H9 (cell line): ENCODE data around the gene MAD1L1. TPM values are rescaled to one million over a fixed set of nuclear protein-coding genes. Genes with fewer than 3 reads are reported as not detected.

Source experiments
- DNase-seq: peaks from one replicate; pipeline ENCODE4 v3.0.0-alpha.2; 2017
- H2AFZ ChIP-seq: one replicate; pipeline ENCODE4 v1.6.1; 2013; ENCODE audit warnings: mild to moderate bottlenecking, low read length, control low read depth, moderate library complexity
- H2AK5ac ChIP-seq: 2 replicates; pipeline ENCODE4 v1.6.1; 2013; ENCODE audit warnings: low read length, control low read depth, mixed read lengths; ENCODE audit not compliant: insufficient read length
- H2BK120ac ChIP-seq: one replicate; pipeline ENCODE4 v1.6.1; 2013; ENCODE audit warnings: low read depth, mild to moderate bottlenecking, low read length, control low read depth, inconsistent platforms; ENCODE audit not compliant: poor library complexity, severe bottlenecking
- H2BK12ac ChIP-seq: 2 replicates; pipeline ENCODE4 v1.6.1; 2013; ENCODE audit warnings: low read length, control low read depth, mixed read lengths, low read depth; ENCODE audit not compliant: insufficient read length
- H2BK15ac ChIP-seq: 2 replicates; pipeline ENCODE4 v1.6.1; 2013; ENCODE audit warnings: low read depth, low read length, control low read depth
- H2BK20ac ChIP-seq: one replicate; pipeline ENCODE4 v1.6.1; 2013; ENCODE audit warnings: low read depth, mild to moderate bottlenecking, low read length, control low read depth, inconsistent platforms; ENCODE audit not compliant: poor library complexity, severe bottlenecking
- H2BK5ac ChIP-seq: 2 replicates; pipeline ENCODE4 v1.6.1; 2013; ENCODE audit warnings: low read length, control low read depth, mixed read lengths; ENCODE audit not compliant: insufficient read length
- H3K14ac ChIP-seq: 2 replicates; pipeline ENCODE4 v1.6.1; 2013; ENCODE audit warnings: low read length, control low read depth; ENCODE audit not compliant: insufficient read depth
- H3K18ac ChIP-seq: 2 replicates; pipeline ENCODE4 v1.6.1; 2013; ENCODE audit warnings: low read depth, mild to moderate bottlenecking, mixed read lengths, low read length, control low read depth; ENCODE audit not compliant: insufficient read length
- H3K23ac ChIP-seq: 2 replicates; pipeline ENCODE4 v1.6.1; 2013; ENCODE audit warnings: low read length, control low read depth, mixed read lengths, low read depth; ENCODE audit not compliant: insufficient read length
- H3K23me2 ChIP-seq: 2 replicates; pipeline ENCODE4 v1.6.1; 2013; ENCODE audit warnings: low read depth, mild to moderate bottlenecking, mixed read lengths, low read length, control low read depth; ENCODE audit not compliant: insufficient read length, poor library complexity, severe bottlenecking
- H3K27ac ChIP-seq: 2 replicates; pipeline ENCODE4 v1.5.1; 2013; ENCODE audit warnings: low read length, control low read depth, mixed read lengths, low read depth; ENCODE audit not compliant: insufficient read length
- H3K27me3 ChIP-seq: 2 replicates; pipeline ENCODE4 v1.6.1; 2013; ENCODE audit warnings: low read length, control low read depth, inconsistent platforms; ENCODE audit not compliant: insufficient read depth
- H3K4ac ChIP-seq: 2 replicates; pipeline ENCODE4 v1.6.1; 2013; ENCODE audit warnings: low read depth, mild to moderate bottlenecking, control low read depth, inconsistent platforms, low read length, moderate library complexity
- H3K4me1 ChIP-seq: 2 replicates; pipeline ENCODE4 v1.6.1; 2013; ENCODE audit warnings: low read length, control low read depth, inconsistent platforms; ENCODE audit not compliant: insufficient read depth
- H3K4me2 ChIP-seq: 2 replicates; pipeline ENCODE4 v1.6.1; 2013; ENCODE audit warnings: low read length, control low read depth, mixed read lengths; ENCODE audit not compliant: insufficient read length, insufficient read depth
- H3K56ac ChIP-seq: 2 replicates; pipeline ENCODE4 v1.6.1; 2013; ENCODE audit warnings: low read depth, mild to moderate bottlenecking, mixed read lengths, low read length, control low read depth; ENCODE audit not compliant: insufficient read length
- H3K79me1 ChIP-seq: 2 replicates; pipeline ENCODE4 v1.6.1; 2013; ENCODE audit warnings: low read depth, mild to moderate bottlenecking, moderate library complexity, low read length, control low read depth, inconsistent platforms; ENCODE audit not compliant: insufficient read depth, poor library complexity, severe bottlenecking
- H3K79me2 ChIP-seq: 2 replicates; pipeline ENCODE4 v1.6.1; 2013; ENCODE audit warnings: low read length, control low read depth, inconsistent platforms; ENCODE audit not compliant: insufficient read depth
- H3K9ac ChIP-seq: 2 replicates; pipeline ENCODE4 v1.6.1; 2013; ENCODE audit warnings: low read length, control low read depth, mixed read lengths; ENCODE audit not compliant: insufficient read length; ENCODE audit errors: extremely low read depth
- H3K9me3 ChIP-seq: one replicate; pipeline ENCODE4 v1.6.1; 2013; ENCODE audit warnings: low read depth, low read length, inconsistent platforms; ENCODE audit not compliant: control insufficient read depth
- H3T11ph ChIP-seq: one replicate; pipeline ENCODE4 v1.6.1; 2013; ENCODE audit warnings: mild to moderate bottlenecking, low read length, control low read depth, inconsistent platforms
- H4K20me1 ChIP-seq: one replicate; pipeline ENCODE4 v1.6.1; 2013; ENCODE audit not compliant: control insufficient read depth, insufficient read length, insufficient read depth
- H4K5ac ChIP-seq: 2 replicates; pipeline ENCODE4 v1.6.1; 2013; ENCODE audit warnings: low read depth, mild to moderate bottlenecking, mixed read lengths, low read length, control low read depth; ENCODE audit not compliant: insufficient read length
- H4K8ac ChIP-seq: replicated peaks from 2 replicates; pipeline ENCODE4 v1.6.1; 2013; ENCODE audit warnings: low read length, control low read depth, mixed read lengths, low read depth; ENCODE audit not compliant: insufficient read length
- H4K91ac ChIP-seq: 2 replicates; pipeline ENCODE4 v1.6.1; 2013; ENCODE audit warnings: low read depth, mild to moderate bottlenecking, moderate library complexity, mixed read lengths, low read length, control low read depth; ENCODE audit not compliant: insufficient read length
- H3K27ac Mint-ChIP-seq, 3 experiments: 2 replicates in 2 of 3; 3 replicates in 1 of 3; pipeline ENCODE4 v1.8.0; 2020 to 2021; ENCODE audit warnings: mixed read lengths in 3 of 3, mild to moderate bottlenecking in 1 of 3, moderate library complexity in 1 of 3
- H3K27me3 Mint-ChIP-seq: 2 replicates; pipeline ENCODE4 v1.8.0; 2021; ENCODE audit warnings: low read depth, mild to moderate bottlenecking, moderate library complexity, mixed read lengths
- H3K36me3 Mint-ChIP-seq, 3 experiments: 2 replicates in 2 of 3; 3 replicates in 1 of 3; pipeline ENCODE4 v1.8.0; 2020 to 2021; ENCODE audit warnings: low read depth in 3 of 3, mixed read lengths in 3 of 3; ENCODE audit not compliant: insufficient read depth in 1 of 3
- H3K4me1 Mint-ChIP-seq, 2 experiments: 2 replicates each; pipeline ENCODE4 v1.8.0; 2020; ENCODE audit warnings: mixed read lengths in 2 of 2
- H3K4me3 Mint-ChIP-seq, 2 experiments: 2 replicates in 1 of 2; 3 replicates in 1 of 2; pipeline ENCODE4 v1.8.0; 2020 to 2021; ENCODE audit warnings: mild to moderate bottlenecking in 2 of 2, mixed read lengths in 2 of 2, moderate library complexity in 1 of 2
- H3K9me3 Mint-ChIP-seq, 2 experiments: 2 replicates in 1 of 2; 3 replicates in 1 of 2; pipeline ENCODE4 v1.8.0; 2020; ENCODE audit warnings: mild to moderate bottlenecking in 2 of 2, mixed read lengths in 2 of 2, moderate library complexity in 1 of 2
- whole genome bisulfite sequencing: extraction: QIAGEN DNeasy Blood & Tissue Kit; methylation state at CpG from one replicate; pipeline ENCODE4 v1.1.7; 2013; ENCODE audit warnings: missing lambda C conversion rate, low lambda C conversion rate, mixed read lengths; ENCODE audit not compliant: insufficient read length; ENCODE audit errors: extremely low coverage; 5-methylcytosine and 5-hydroxymethylcytosine counted together
- total RNA-seq: library from RNA; stranded (reverse); gene quantifications from 2 replicates; pipeline ENCODE4 v1.2.1, GENCODE V29; 2021
- TF ChIP-seq, protein P1 (sequence below): fragments of 200-600 bp; sonication (generic); conservative IDR thresholded peaks from 3 replicates; pipeline ENCODE4 v1.8.0; 2021; ENCODE audit warnings: antibody characterized with exemption, mild to moderate bottlenecking

Gene MAD1L1
- total RNA-seq, 1 experiment from 2014 or later: 39.0 TPM

- no peaks in the 10 kb centered on the region for H3K4me1 ChIP-seq
- no peaks in the 10 kb centered on the region for H3K9me3 Mint-ChIP-seq
- no peak overlapping the region for H3K56ac ChIP-seq
- no peak overlapping the region for H2BK5ac ChIP-seq
- H3K36me3 Mint-ChIP-seq: peaks cover 0 to 2% (median 0%) of the 10 kb centered on the region in 3 experiments; a peak in 2 of 7 replicates
- H3K4me2 ChIP-seq: no peak overlapping the region
- no peak overlapping the region; the same call in 1 of the 2 replicates for H3K14ac ChIP-seq
- H3T11ph ChIP-seq: no peak overlapping the region
- no peaks in the 10 kb centered on the region for H3K27me3 ChIP-seq
- H3K79me1 ChIP-seq: no peaks in the 10 kb centered on the region
- H3K4me3 Mint-ChIP-seq: no peak overlapping the region
- TF ChIP-seq, protein P1, sequence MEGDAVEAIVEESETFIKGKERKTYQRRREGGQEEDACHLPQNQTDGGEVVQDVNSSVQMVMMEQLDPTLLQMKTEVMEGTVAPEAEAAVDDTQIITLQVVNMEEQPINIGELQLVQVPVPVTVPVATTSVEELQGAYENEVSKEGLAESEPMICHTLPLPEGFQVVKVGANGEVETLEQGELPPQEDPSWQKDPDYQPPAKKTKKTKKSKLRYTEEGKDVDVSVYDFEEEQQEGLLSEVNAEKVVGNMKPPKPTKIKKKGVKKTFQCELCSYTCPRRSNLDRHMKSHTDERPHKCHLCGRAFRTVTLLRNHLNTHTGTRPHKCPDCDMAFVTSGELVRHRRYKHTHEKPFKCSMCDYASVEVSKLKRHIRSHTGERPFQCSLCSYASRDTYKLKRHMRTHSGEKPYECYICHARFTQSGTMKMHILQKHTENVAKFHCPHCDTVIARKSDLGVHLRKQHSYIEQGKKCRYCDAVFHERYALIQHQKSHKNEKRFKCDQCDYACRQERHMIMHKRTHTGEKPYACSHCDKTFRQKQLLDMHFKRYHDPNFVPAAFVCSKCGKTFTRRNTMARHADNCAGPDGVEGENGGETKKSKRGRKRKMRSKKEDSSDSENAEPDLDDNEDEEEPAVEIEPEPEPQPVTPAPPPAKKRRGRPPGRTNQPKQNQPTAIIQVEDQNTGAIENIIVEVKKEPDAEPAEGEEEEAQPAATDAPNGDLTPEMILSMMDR: no peak
- H3K23me2 ChIP-seq: no peaks in the 10 kb centered on the region
- H3K4me1 Mint-ChIP-seq: peaks cover 4 to 7% of the 10 kb centered on the region in 2 experiments; a peak in 1 of 4 replicates
- no peaks in the 10 kb centered on the region for H3K9me3 ChIP-seq
- no peak overlapping the region for H3K9ac ChIP-seq
- no peak overlapping the region for H2BK120ac ChIP-seq
- no peak overlapping the region for H4K8ac ChIP-seq
- no peak overlapping the region for H2AFZ ChIP-seq
- H4K5ac ChIP-seq: no peak overlapping the region
- no peaks in the 10 kb centered on the region for H3K79me2 ChIP-seq
- H4K20me1 ChIP-seq: no peaks in the 10 kb centered on the region
- no peaks in the 10 kb centered on the region for H3K27me3 Mint-ChIP-seq
- H3K18ac ChIP-seq: no peak overlapping the region
- no peak overlapping the region for H4K91ac ChIP-seq
- H2BK12ac ChIP-seq: no peak overlapping the region
- H3K27ac ChIP-seq: no peak overlapping the region
- no peak overlapping the region for H3K23ac ChIP-seq
- no peak overlapping the region for H2AK5ac ChIP-seq
- H2BK15ac ChIP-seq: no peak overlapping the region
- no peak overlapping the region; the same call in 1 of the 2 replicates for H3K4ac ChIP-seq
- WGBS: no CpG with 5 or more reads among the region's 26 CpGs
- no peak overlapping the region for H2BK20ac ChIP-seq
- H3K27ac Mint-ChIP-seq: no peak overlapping the region
- DNase-seq: no peak
Observed at GRCh38 chr7:1844336-1844950, 388.3 kb downstream of the MAD1L1 start.
